A549 treated with CORT108297 at 1 μM for 4 hours (cell line): ENCODE measurements around the gene ZNF518A. TPM values are rescaled to one million over a fixed set of nuclear protein-coding genes. Genes with fewer than 3 reads are reported as not detected.

Source experiments
- total RNA-seq: library from RNA; stranded (reverse); fragments of 200-300 nt; extraction: Qiagen RNA extraction; gene quantifications from 5 replicates; pipeline ENCODE4 v1.2.3, GENCODE V29; 2022

The ZNF518A gene
- 6.7 to 8.0 TPM (median 7.7 TPM) in 5 replicates for total RNA-seq

GRCh38 chr10:96129387-96130325 lies at the start of gene ZNF518A:
Gene ZNF518A (plus strand): TSS chr10:96130297. CDS start chr10:96156323, 26,026 bp downstream.

Other genes with a start within 250 kb of the ZNF518A start
- gene CC2D2B, start 222.3 kb upstream of the ZNF518A start, total RNA-seq: 0.07 to 0.16 TPM (median 0.13 TPM) in 4 of 5 replicates, not detected in the other
- gene CCNJ, start 86.7 kb upstream of the ZNF518A start, total RNA-seq: 5.7 to 7.7 TPM (median 6.7 TPM) in 5 replicates
- not detected in 5 replicates for gene BLNK, start 141.3 kb downstream of the ZNF518A start, total RNA-seq
- gene DNTT, start 174.1 kb downstream of the ZNF518A start, total RNA-seq: not detected in 5 replicates
- not detected in 5 replicates for gene OPALIN, start 228.7 kb downstream of the ZNF518A start, total RNA-seq